ENCODE results near the gene PALM.

GRCh38 chr19:725461-726089 is 16.8 kb downstream of the PALM start:
- TF ChIP-seq, protein P1, sequence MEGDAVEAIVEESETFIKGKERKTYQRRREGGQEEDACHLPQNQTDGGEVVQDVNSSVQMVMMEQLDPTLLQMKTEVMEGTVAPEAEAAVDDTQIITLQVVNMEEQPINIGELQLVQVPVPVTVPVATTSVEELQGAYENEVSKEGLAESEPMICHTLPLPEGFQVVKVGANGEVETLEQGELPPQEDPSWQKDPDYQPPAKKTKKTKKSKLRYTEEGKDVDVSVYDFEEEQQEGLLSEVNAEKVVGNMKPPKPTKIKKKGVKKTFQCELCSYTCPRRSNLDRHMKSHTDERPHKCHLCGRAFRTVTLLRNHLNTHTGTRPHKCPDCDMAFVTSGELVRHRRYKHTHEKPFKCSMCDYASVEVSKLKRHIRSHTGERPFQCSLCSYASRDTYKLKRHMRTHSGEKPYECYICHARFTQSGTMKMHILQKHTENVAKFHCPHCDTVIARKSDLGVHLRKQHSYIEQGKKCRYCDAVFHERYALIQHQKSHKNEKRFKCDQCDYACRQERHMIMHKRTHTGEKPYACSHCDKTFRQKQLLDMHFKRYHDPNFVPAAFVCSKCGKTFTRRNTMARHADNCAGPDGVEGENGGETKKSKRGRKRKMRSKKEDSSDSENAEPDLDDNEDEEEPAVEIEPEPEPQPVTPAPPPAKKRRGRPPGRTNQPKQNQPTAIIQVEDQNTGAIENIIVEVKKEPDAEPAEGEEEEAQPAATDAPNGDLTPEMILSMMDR (conservative IDR thresholded peaks at IDR 0.05; ENCODE audit: low read length) = no peak
- TF ChIP-seq EZH2phosphoT487 (IDR thresholded peaks at IDR 0.05; ENCODE audit: borderline replicate concordance, low read depth, low read length) = no peak
